Measurements from ENCODE around the gene ADAMTS15.

DNA sequence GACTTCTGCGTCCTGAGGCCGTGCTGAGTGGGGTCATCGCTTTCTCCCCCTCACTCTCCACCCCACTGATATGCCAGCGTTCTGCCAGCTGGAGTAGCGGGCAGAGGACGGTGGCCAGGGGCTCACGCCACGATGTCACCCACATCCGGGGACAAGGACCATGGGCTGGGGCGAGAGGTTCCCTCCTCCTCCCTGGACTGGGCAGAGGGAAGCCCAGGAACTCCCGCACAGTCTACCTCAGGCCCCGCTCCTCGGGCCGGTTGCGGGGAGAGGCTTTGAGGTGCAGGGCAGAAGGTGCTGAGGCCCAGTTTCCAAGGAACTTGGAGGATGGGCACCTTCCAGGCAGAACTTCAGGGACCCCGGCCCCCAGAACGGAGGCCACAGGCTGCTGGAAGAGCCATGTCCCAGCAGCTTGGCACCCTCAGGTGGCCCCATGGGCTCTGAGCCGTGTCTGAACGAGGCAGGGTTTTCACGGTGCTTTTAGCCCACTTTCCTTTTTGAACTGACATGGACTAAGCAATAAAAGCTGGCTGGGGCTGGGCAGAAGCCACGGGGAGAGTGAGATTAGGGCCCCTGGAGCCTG lies 25.4 kb downstream of the ADAMTS15 start:
- TF ChIP-seq, protein P1, sequence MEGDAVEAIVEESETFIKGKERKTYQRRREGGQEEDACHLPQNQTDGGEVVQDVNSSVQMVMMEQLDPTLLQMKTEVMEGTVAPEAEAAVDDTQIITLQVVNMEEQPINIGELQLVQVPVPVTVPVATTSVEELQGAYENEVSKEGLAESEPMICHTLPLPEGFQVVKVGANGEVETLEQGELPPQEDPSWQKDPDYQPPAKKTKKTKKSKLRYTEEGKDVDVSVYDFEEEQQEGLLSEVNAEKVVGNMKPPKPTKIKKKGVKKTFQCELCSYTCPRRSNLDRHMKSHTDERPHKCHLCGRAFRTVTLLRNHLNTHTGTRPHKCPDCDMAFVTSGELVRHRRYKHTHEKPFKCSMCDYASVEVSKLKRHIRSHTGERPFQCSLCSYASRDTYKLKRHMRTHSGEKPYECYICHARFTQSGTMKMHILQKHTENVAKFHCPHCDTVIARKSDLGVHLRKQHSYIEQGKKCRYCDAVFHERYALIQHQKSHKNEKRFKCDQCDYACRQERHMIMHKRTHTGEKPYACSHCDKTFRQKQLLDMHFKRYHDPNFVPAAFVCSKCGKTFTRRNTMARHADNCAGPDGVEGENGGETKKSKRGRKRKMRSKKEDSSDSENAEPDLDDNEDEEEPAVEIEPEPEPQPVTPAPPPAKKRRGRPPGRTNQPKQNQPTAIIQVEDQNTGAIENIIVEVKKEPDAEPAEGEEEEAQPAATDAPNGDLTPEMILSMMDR (IDR thresholded peaks at IDR 0.05): no peak
- TF ChIP-seq EP300 (IDR thresholded peaks at IDR 0.05) (no peak), POLR2A (IDR thresholded peaks at IDR 0.05) (no peak)
